Measurements from ENCODE around the gene GPN1.
"Not testable (repeated sequence)": the region's sequence is repeated elsewhere in the genome, so short reads cannot be mapped to it uniquely, and the experiment has no call there.

Gene GPN1

DNA sequence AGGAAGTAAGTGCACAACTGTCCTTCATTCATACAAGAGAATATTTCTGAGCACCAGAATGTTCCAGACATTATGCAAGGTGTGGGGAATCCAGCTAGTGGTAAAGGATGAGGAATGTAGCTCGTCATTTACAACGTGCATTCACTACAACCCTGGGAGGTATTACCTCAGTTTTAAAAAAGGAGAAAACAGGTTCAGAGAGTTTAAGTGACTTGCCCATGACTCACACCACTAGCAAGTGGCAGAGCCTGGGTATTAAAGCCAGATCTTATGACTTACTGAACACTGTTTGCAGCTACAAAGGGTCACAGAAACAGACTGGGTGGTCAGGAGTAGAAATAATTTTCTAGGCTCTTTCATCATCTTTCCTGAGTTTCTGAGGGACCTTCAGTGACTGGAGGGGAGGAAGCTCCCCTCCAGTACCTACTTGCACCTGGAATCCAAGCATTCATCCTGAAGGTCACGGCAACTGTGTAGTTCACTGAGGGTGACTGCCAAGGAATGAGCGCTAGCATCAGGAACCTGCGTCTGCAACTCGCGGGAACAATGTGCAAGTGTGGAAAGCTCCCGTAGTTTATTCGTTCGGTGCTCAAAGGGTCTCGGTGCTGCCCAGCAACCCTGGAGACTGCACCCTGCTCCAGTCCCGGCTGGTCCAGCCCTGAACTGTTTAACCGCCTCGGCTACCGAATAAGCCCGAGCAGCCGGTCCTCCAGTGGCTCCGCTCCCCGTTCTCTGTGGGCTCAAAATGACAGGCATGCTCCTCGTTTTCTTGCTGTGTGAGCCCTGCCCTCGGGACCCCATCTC is 685 bp upstream of the GPN1 start:
- no peak for DNase-seq (ENCODE audit: low read depth, low spot score)

DNA sequence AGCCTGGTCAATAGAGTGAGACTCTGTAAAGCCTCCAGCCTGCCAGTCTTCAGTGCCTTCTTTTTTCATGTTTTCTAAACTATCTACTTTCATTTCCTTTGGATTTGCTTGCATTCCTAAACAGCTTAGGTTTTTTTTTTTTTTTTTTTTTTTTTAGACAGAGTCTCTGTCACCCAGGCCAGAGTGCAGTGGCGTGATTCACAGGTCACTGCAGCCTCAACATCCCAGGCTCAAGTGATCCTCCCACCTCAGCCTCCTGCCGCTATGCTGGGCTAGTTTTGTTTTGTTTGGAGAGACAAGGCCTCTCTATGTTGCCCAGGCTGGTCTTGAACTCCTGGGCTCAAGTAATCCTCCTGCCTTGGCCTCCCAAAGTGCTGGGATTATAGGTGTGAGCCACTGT is 1.4 kb downstream of the GPN1 start:
- not testable (repeated sequence) for DNase-seq (ENCODE audit: low read depth, low spot score)

DNA sequence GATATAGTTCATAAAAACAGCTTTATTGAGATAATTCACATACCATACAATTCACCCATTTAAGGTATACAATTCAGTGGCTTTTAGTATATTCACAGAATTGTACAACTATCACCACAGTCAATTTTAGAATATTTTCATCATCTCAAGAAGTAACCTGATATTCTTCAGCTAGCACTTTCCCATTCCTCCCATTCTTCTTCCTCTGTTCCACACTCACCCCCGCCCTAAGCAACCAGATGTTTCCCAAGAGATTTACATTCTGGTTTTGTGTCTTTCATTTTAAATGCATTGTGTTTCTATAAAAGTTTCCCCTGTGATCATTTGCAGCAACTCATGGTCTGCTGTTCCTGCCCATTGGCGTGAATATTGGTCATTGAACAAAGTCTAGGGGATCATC is 5.4 kb downstream of the GPN1 start:
- no peak for DNase-seq (ENCODE audit: low read depth, low spot score)

DNA sequence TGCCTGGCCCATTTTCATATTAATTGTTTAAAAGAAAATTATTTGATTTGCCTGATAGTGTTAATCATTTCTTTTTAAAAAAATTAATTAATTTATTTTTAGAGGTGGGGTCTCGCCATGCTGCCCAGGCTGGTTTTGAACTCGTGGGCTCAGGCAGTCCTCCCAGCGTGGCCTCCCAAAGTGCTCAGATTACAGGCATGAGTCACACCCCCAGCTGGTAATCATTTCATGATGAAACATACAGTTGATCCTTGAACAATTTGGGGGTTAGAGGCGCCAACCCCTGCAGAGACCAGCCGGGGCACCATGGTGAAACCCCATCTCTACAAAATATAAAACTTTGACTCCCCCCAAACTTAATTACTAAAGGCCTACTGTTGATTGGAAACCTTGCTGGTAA is 7.9 kb downstream of the GPN1 start:
- DNase-seq (ENCODE audit: low read depth, low spot score), result no peak

DNA sequence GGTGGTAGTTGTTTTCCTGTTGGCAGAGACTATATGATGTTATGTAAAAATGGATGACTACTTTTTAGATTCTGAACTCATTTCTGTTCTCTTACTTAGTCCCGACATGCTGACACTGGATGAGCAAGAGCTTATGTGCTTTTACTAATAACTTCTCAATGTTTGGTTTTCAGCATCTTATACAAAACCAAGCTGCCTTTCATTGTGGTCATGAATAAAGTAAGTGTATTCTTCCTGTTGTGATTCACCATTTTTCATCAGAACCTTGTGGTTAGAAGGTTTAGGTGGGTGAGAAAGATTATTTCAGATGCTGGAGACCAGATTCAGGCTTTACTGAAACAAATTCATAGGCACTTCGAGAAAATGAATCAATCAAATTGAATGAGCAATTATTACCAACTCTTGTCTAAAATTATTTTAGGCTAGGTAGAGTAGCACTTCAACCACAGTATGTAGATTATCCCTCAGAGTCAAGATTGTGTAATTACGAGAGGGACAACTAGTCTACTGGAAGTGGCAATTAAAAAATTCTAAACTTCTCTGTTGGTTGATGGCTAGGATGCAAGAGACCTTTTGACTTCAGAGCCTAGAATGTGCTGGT is 9.3 kb downstream of the GPN1 start:
- no peak for DNase-seq (ENCODE audit: low read depth, low spot score)

DNA sequence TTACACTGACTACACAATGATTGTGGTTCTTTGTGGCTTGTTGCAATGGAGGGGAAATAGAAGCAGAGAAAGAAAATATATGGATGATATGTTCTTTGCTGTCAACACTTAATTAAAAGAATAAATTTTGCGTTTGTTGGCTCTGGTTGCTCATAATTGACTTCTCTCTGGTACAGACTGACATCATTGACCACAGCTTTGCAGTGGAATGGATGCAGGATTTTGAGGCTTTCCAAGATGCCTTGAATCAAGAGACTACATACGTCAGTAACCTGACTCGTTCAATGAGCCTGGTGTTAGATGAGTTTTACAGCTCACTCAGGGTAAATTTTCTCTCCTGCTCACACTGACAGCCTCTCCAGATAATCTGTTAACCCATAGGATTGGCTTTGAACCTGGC is 9.9 kb downstream of the GPN1 start:
- no peak for DNase-seq (ENCODE audit: low read depth, low spot score)

DNA sequence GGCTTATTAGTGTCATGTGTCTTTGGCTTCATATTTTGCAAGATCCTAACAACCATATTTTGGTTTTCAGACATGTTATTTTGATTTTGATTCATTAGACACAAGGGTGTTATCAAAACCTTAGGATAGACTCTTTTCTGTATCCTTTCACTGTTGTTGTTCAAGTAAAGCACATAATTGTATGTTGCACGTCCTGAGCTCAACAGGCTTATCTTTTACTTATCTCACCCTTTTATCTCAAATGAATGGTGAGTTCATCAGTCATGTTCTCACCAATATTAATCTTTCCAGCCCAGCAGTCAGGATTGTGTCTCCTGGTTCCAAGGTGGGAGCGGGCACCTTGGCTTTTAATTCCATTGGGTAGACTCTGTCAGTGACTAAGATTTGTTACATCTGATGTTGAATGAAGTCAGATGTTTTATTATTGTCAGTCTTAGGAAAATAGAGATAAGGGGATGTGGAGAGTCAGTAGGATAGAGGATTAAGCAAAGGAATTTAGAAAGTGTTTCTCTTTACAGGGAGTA is 11.9 kb downstream of the GPN1 start:
- DNase-seq (ENCODE audit: low read depth, low spot score), result no peak

DNA sequence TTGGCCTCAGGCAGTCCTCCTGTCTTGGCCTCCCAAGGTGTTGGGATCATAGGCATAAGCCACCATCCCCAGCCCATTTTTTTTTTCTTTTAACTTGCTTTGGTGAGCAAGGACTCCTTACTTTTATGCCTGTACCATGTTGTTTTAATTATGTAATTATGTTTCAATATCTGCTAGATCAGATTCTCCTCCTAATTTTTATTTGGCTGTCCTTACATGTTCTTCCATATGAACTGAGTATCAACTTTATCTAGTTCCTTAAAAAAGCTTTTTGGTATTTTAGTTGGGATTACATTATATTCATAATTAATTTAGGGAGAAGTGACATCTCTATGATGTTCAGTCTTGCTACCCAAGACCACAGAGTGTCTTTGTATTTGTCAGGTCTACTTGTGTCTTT is 16.3 kb downstream of the GPN1 start:
- DNase-seq (ENCODE audit: low read depth, low spot score), result no peak

DNA sequence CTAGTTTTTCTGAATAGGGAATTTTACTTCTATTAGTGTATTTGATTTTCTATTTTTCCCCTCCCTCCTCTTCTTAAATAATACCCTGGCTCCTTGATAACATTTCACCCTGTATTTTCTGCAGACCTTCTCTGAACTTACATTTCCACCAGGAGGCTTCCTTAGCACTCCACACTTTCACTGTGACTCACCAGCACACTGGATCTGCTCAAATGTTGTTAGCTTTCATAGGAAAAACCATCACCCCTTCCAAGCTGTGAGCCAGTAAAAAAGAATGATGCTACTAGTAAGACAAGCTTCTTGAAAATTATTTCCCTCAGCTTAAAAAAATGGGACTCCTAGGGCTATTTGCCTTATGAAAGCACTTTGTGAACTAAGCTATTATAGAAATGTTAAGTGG is 18.4 kb downstream of the GPN1 start:
- no peak for DNase-seq (ENCODE audit: low read depth, low spot score)

DNA sequence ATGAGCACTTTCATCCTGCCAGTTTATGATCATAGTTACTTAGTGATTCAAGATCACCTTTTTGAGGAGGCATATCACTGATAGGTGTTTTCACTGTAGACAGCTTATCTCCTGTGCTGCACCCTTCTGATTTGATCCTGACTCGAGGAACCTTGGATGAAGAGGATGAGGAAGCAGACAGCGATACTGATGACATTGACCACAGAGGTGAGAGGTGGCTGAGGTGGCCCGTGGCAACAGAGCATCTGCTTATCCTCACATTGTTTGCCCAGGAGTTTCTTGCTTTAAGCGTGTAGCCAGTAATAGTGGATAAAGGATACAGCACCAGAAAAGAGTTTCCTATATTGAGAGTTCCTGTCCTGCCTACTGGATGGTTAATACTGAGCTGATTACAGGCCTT is 18.9 kb downstream of the GPN1 start:
- DNase-seq (ENCODE audit: low read depth, low spot score), result no peak

DNA sequence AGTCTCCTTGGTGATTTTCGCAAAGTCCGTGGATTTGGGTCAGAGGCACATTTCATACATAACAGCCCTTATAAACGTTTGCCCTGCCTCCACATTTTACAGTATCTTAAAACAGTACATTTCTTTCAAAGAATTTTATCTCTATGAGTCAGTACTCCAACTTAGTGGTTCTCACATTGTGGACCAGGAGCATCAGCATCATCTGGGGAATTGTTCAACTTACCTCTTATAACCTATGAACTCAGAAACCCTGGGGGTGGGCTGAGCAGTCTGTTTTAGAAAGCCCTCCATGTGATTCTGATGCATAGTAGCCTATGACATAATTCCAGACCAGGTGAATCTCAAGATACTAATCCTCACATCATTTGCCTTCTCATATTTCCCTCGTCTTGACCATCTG is 22.2 kb downstream of the GPN1 start:
- no peak for DNase-seq (ENCODE audit: low read depth, low spot score)

DNA sequence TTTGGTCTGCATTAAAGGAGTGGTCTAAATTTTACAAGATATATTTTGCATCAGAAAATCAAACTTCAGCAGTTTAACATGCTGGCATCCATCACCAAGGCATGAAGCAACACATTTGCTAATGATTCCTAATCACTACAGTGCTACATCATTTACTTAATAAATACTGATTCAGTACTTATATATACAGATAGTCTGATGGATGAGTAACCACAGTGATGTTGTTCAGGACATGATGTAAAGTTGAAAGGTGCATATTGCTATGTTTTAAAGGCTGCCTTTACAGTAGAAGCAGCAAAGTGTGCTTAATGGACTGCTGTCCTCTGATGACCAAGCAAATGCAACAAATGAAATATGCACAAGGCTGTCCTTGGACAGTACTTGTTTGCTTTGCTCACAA is 23.5 kb downstream of the GPN1 start:
- no peak for DNase-seq (ENCODE audit: low read depth, low spot score)

DNA sequence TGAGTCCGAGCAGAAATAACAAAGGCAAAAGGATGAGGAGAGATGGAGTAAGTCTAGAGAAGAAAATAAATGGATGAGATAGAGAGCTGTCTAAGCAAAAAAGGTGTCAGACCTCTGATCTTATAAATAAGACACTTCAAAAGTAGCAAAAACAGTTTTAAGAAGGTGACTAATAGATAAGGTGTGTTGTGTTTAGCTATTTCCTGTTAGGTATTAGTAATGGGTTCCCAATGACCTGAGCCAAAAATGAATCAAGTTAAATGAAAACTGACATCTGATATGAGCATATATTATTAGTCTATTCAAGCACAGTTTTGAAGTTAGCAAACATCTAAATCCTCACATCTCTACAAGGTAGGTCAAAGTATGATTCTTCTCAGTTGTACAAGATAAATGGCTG is 23.9 kb downstream of the GPN1 start:
- no peak for DNase-seq (ENCODE audit: low read depth, low spot score)

DNA sequence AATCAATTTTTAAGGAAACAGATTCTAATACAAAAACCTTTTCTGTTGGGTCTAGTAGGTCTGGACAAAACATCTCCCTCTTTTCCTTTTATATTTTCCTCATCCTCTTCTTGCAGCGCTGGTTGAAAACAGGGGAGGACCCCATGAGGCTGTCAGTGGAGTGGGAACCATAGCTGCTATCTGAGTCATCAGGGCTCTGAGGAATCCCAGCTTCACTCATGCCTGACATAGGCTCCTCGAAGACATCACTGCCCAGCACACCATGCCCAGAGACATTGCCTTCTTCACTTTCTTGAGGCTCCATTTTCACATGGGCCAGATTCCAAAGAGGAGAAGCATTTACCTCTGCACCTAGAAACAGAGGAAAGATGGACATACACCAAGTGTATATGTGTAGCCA is 24.5 kb downstream of the GPN1 start:
- DNase-seq (ENCODE audit: low read depth, low spot score), result no peak

DNA sequence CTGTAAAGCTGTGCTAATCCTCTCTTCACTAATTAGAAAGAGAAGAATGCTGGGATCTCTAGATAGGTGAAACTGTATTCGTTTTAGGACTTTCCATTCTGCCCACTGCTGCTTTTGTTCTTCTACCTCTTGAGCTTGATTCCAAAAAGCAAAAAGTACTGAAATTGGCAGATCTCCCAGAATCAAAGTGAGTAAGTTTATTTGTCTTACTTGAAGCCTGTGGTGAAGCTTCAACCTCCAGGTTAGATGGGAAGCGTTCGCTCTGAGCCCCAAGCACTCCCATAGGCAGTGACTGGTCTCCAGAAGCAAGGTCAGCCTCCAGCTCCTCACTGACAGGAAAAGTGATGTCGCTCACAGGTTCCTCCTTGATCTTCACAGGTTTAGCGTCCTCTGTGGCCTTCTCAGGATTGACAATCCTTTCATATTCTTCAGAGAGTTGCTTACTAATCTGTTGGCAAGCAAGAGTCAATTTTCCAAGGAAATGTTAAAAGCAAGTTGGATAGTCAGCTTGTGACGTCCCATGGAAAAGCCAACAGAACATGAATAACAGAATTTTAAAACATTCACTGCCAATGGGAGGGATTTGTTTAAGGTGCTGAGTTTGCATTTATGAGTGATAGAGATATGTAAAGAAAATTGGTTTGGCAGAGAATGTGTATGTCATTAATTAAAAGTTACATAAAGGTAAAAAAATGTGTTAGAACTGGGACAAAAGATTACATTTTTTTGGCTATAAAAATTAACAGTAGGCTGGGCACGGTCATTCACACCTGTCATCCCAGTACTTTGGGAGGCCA is 26.5 kb downstream of the GPN1 start:
- peak; percentile 49 for DNase-seq (ENCODE audit: low read depth, low spot score)

DNA sequence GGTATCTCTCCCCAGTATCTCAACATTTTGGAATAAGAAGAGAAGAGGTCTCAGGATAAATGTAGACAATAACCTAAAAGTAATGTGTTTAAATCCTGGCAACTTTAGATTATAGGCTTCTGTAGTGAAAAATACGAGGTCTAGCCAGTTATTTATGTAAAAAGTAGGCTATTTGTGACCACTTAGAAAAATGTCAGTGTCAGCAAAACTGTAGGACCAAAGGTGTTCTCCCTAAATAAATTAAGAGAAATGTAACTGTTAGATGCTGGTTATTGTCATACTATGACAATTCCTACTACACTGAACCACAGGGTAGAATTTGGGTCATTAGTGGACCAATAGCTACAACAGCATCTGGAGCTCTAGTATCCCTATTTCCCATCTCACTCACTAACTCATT is 32.5 kb downstream of the GPN1 start:
- no peak for DNase-seq (ENCODE audit: low read depth, low spot score)

DNA sequence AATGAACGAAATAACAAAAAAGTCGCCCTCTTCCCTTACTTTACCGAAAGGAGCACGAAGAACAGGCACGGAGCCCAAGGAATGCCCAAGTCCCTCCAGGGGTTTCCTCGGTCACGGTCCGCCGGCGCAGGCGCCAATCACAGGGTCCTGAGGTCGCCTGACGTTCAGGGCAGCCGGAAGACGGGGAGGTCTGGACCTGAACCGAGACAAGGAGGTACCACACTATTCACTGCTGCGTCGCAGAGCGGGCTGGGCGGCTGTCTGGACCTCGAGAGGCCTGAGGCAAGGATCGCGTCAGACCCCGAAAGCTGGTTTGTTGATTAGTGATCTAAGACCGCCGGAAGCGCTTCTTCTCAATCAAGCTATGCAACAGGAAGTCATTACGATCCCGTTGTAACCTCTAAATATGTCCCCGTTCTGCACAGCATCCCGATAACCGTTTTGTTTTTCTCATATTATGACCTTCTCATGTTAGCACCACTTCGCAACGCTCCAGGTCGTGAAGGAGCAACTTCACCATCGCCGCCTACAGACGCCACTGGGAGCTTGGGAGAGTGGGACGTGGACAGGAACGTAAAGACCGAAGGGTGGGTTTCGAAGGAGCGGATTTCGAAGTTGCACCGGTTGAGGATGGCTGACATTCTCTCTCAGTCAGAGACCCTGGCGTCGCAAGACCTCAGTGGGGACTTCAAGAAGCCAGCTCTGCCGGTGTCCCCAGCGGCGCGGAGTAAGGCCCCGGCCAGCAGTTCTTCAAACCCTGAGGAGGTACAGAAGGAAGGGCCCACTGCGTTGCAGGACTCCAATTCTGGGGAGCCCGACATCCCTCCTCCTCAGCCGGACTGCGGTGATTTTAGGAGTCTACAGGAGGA is 34.7 kb downstream of the GPN1 start, which contains the start of the genes SLC4A1AP and SUPT7L:
TSS of gene SLC4A1AP (plus strand) at position 605 of the 869 bp plus-strand sequence. CDS start at position 631, 26 bp downstream.
TSS of gene SUPT7L (minus strand) at position 330 of the 869 bp plus-strand sequence. CDS start 1,422 bp downstream, outside the sequence.
- peak; percentile 84 for DNase-seq (ENCODE audit: low read depth, low spot score)

DNA sequence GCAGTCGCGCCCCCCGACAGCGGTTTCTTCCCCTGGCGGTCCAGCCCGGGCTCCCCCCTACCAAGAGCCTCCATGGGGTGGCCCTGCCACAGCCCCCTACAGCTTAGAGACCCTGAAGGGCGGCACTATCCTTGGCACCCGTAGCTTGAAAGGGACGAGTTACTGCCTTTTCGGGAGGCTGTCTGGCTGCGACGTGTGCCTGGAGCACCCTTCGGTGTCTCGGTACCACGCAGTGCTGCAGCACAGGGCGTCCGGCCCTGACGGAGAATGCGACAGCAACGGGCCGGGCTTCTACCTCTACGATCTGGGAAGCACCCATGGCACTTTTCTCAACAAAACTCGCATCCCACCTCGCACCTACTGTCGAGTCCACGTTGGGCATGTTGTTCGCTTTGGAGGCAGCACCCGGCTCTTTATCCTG is 35.3 kb downstream of the GPN1 start:
- DNase-seq (ENCODE audit: low read depth, low spot score), result no peak

DNA sequence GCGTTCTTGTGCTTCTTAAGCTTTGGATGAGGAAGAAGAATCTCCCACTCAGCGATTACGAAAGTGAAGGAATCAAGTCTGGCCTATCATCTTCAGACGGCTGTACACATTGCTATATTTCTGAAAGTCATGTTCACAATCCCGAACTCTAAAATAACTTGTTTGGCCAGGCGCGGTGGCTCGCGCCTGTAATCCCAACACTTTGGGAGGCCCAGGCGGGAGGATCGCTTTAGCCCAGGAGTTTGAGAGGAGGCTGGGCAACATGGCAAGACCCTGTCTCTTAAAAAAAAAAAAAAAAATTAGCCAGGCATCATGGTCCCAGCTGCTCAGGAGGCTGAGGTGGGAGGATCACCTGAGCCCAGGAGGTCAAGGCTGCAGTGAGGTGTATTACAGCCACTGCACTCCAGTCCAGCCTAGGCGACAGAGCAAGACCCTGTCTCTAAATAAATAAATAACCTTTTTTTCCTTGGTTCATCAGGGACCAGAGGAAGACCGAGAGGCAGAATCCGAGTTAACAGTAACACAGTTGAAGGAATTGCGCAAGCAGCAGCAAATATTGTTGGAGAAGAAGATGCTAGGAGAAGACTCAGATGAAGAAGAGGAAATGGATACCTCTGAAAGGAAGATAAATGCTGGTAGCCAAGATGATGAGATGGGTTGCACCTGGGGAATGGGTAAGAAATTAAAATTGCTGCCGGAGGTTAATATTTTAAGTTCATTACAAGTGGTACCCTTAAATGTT is 35.9 kb downstream of the GPN1 start:
- DNase-seq (ENCODE audit: low read depth, low spot score), result no peak

DNA sequence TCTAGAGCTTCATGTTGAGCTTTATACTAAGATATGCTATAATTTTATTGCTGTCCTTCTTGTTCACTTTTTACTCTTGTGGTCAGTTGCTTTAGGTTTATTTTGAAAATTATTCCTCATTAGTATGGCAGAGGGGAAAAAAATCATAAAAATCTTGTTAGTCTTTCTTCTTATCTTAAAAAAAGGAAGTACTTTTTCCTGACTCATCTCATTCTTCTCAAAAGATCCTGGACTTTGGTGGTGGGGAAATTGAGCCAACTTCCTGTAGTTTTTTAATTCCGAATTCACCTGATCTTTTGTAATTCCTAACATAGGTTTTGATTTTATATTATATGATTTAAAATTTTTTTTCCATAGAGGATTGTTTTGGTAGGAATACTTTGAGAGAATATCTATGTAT is 38.6 kb downstream of the GPN1 start:
- no peak for DNase-seq (ENCODE audit: low read depth, low spot score)

DNA sequence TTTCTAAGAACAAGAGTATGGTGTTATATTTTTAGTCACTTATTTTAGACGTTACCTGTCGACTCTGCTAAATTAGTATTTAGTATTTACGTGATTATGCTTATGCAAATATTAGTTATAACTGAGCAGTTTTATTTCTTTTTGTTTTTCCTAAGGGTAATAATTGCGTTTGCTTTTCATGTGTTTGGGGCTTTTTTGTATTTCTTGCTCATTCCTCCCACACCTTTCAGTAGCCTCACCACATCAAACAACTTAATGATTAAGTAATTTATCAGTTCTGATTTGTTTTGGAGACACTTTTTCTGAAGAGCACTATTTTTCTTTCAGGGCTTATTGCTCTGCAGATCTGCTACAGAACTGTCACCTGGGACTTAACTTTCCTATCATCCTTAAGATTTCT is 42.4 kb downstream of the GPN1 start:
- no peak for DNase-seq (ENCODE audit: low read depth, low spot score)
